Neuron (in vitro differentiated cells): Measurements from ENCODE around the gene GRB10.

ENCODE experiments used
- H2AFZ ChIP-seq: one replicate; pipeline ENCODE4 v1.6.1; 2013; ENCODE audit warnings: low read depth, mild to moderate bottlenecking, inconsistent platforms, low read length, moderate library complexity
- H3K27me3 ChIP-seq: one replicate; pipeline ENCODE4 v1.6.1; 2013; ENCODE audit warnings: low read length; ENCODE audit not compliant: insufficient read depth
- H3K36me3 ChIP-seq: one replicate; pipeline ENCODE4 v1.6.1; 2013; ENCODE audit warnings: low read length; ENCODE audit not compliant: insufficient read depth
- H3K4me1 ChIP-seq: one replicate; pipeline ENCODE4 v1.6.1; 2013; ENCODE audit warnings: low read length; ENCODE audit not compliant: insufficient read depth
- H3K4me3 ChIP-seq: 2 replicates; pipeline ENCODE4 v1.5.1; 2013; ENCODE audit warnings: mild to moderate bottlenecking, low read length, moderate library complexity
- H3K9me3 ChIP-seq: one replicate; pipeline ENCODE4 v1.6.1; 2013; ENCODE audit warnings: low read length

GRB10 gene

DNA sequence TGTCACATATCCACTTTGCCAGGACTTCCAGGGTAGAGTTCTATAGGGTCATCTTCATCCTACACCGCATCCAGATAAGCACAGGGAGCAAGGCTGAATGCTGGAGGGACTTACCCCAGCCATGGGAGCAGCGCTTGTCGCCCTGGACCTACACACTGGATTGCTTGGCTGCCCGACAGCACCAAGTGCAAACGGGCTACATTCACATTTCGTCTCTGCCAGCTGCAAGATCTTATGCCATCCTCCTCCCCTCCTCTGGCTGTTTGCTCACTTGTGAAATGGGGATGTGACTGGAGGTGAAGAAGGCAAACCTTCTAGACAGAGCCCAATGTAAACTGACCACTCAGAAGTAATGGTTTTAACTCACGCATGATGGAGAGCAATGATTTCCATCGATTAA lies 218.5 kb downstream of the GRB10 start:
- Histone ChIP-seq H3K27me3 (peaks cover 2% of the 10 kb centered on the region), H3K4me3 (no peak overlapping the region), H3K4me1 (peaks cover 11% of the 10 kb centered on the region), H2AFZ (no peak overlapping the region), H3K9me3 (no peaks in the 10 kb centered on the region), H3K36me3 (no peaks in the 10 kb centered on the region)

- H3K4me1 ChIP-seq, result peaks cover 11% of the 10 kb centered on the region
- H2AFZ ChIP-seq, result no peak overlapping the region
- H3K9me3 ChIP-seq, result no peaks in the 10 kb centered on the region
- H3K4me3 ChIP-seq, result no peak overlapping the region
- H3K27me3 ChIP-seq, result no peaks in the 10 kb centered on the region
- H3K36me3 ChIP-seq, result no peaks in the 10 kb centered on the region
Measured at GRCh38 chr7:50562136-50562535, 220.6 kb downstream of the GRB10 start.

DNA sequence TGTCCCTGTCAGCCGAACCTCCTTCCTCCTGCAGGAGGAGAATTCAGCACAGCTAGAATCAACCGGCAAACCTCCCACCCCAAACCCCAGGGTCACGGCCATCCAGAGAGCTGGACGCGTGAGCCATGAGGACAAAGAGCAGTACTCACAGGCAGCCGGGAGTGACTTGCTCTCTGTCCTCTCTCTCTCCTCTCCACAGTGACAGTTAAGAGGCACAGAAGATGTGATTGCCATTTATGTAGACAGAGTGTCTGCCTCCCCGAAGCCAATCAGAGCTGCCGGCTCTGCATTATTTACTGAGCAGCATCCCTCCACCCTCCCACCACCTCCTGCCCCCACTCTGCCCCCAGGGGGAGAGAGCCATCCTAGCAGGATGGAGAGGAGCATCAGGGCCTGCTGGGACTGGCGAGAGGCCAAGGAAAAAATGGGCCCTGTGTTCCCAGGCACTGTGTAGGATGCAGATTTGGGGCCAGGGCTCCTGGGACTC lies 221.8 kb downstream of the GRB10 start:
- no peaks in the 10 kb centered on the region for H3K27me3 ChIP-seq
- H3K36me3 ChIP-seq, result no peaks in the 10 kb centered on the region
- peak overlapping the region; percentile 10 for H3K4me3 ChIP-seq
- no peaks in the 10 kb centered on the region for H3K9me3 ChIP-seq
- peaks cover 11% of the 10 kb centered on the region for H3K4me1 ChIP-seq
- H2AFZ ChIP-seq, result peak overlapping the region; percentile 24

- Histone ChIP-seq H2AFZ (no peak overlapping the region), H3K9me3 (no peaks in the 10 kb centered on the region), H3K36me3 (no peaks in the 10 kb centered on the region), H3K27me3 (no peaks in the 10 kb centered on the region), H3K4me1 (peaks cover 11% of the 10 kb centered on the region), H3K4me3 (no peak overlapping the region)
Measured at GRCh38 chr7:50559881-50560280, 222.8 kb downstream of the GRB10 start.

DNA sequence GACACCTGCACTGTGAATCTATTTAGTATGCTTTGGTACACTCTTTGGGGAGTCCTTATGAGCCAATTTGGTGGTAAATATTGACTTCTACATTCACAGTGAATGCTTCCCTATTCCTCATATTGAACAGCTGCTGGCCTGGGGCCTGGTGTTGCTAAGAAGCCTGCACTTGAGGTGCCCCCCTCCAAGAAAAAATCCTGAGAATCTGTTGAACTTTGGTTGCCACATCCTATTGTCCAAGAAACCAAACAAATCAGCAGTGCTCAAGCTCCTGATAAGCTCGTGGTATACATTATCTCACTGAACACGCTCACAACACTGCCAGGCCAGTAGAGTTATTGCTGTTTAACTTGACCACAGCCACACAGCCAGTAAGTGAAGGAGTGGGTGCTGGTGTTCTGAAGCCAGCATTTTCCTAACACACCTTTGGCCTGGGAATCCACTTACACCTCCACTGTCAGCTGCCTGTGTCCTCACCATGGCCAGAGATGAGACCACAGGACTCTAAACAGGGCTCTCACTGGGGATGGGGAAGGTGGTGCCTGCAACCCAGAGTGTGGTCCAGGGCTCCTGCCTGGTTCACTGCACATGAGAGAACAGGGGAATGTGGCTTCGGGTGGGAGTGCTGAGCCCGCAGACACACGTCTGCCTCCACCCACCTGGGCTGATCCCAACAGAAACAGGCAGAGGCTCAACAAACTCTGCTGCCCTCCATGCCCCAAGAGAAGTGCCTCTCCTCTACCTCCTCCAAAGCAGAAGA lies 224.2 kb downstream of the GRB10 start:
- H2AFZ ChIP-seq, result no peak overlapping the region
- H3K4me1 ChIP-seq, result peaks cover 17% of the 10 kb centered on the region
- H3K9me3 ChIP-seq, result no peaks in the 10 kb centered on the region
- H3K4me3 ChIP-seq, result no peak overlapping the region
- H3K27me3 ChIP-seq, result no peaks in the 10 kb centered on the region
- no peaks in the 10 kb centered on the region for H3K36me3 ChIP-seq

DNA sequence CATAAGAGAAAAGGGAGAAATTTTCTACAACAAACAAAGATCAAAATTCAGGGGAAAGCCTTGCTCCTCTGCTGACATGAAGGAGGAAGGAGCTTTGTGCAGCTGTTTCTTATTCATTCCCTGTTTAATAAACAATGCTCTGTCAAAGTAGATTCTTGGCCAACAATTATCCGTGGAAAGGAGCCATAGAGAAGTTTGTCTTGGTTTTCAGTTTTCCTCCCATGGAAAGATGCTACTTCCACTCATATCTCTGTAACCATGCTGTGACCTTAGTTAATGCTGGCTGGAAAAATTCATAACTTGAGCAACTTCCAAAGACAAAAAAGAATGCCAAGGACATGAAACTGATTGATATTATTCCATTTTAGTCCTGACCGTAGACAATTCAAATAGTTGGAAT lies 225.6 kb downstream of the GRB10 start:
- no peaks in the 10 kb centered on the region for H3K36me3 ChIP-seq
- no peak overlapping the region for H3K4me3 ChIP-seq
- no peak overlapping the region for H2AFZ ChIP-seq
- no peaks in the 10 kb centered on the region for H3K9me3 ChIP-seq
- H3K27me3 ChIP-seq, result no peaks in the 10 kb centered on the region
- H3K4me1 ChIP-seq, result peaks cover 17% of the 10 kb centered on the region

GRCh38 chr7:50556247-50556991 lies 226.3 kb downstream of the GRB10 start:
- Histone ChIP-seq H3K9me3 (no peaks in the 10 kb centered on the region), H2AFZ (no peak overlapping the region), H3K27me3 (no peaks in the 10 kb centered on the region), H3K4me1 (peaks cover 17% of the 10 kb centered on the region), H3K4me3 (no peak overlapping the region), H3K36me3 (no peaks in the 10 kb centered on the region)

GRCh38 chr7:50555594-50556140 lies 227.0 kb downstream of the GRB10 start:
- H3K4me1 ChIP-seq, result peaks cover 11% of the 10 kb centered on the region

DNA sequence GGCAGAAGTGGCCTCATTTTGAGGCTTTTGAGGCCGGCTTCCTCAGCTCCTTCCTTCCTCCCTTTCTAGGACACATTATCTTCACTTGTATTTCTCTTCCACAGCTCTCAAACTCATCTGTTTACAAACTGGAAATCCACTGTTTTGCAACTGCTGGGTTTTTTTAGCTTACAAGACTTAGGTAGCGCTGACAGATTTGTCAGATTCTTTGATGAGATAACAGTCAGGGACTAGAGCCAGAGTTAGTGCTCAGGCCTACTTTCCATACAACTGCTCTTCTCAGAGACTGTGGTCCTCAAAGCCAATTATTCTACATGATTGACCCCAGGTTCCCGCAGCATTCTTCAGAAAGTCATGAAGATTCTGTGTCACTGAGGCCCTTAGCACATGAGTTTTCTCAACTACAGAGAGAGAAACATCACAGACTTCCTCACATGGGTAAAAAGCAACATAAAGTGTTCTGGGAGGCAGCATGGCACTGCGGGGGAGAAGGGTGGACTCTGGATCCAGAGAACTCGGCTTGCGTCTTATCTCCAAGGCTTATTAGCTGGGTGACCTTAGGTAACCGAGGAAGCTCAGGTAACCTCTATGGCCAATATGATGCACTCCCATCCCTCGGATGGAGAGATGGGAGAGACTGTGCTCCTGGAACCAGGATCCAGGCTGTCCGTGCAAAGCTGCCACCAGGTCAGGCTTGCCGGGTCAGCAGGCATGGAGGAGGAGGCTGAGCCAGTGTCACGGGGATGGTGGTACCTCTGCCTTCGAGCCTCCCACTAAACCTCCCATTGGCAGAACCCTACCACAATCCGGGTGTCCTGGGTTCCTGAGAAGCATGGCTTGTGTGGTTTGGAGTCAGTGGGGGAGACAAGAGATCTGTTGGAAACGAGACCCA lies 228.0 kb downstream of the GRB10 start:
- Histone ChIP-seq H3K4me3 (no peak overlapping the region), H2AFZ (no peak overlapping the region), H3K4me1 (peaks cover 6% of the 10 kb centered on the region), H3K9me3 (no peaks in the 10 kb centered on the region), H3K27me3 (no peaks in the 10 kb centered on the region), H3K36me3 (no peaks in the 10 kb centered on the region)

More at GRCh38 chr7:50555594-50556140, 227.0 kb downstream of the GRB10 start:
- H2AFZ ChIP-seq, result no peak overlapping the region
- no peaks in the 10 kb centered on the region for H3K27me3 ChIP-seq
- H3K9me3 ChIP-seq, result no peaks in the 10 kb centered on the region
- H3K36me3 ChIP-seq, result no peaks in the 10 kb centered on the region
- H3K4me3 ChIP-seq, result no peak overlapping the region

DNA sequence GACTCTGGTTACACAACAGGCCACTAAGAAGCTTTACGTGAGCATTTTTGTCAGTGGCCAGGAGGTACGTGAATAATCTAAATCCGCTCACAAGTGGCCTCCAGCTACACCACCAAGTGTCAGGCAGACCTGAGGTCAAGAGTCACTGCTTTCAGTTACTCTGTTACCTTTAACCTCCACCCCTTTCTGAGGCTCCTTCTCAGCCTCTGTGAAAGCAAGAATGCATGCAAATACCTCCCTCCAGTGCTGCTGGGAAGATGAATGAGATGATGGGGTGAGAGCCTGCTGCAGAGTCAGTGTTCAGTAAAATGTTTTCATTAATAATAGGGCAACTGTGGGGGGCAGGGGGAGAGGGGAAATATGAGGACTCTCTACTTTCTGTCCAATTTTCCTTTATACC lies 228.7 kb downstream of the GRB10 start:
- Histone ChIP-seq H3K36me3 (no peaks in the 10 kb centered on the region), H3K4me3 (no peak overlapping the region), H3K27me3 (no peaks in the 10 kb centered on the region), H3K9me3 (no peaks in the 10 kb centered on the region), H3K4me1 (peaks cover 6% of the 10 kb centered on the region), H2AFZ (no peak overlapping the region)

DNA sequence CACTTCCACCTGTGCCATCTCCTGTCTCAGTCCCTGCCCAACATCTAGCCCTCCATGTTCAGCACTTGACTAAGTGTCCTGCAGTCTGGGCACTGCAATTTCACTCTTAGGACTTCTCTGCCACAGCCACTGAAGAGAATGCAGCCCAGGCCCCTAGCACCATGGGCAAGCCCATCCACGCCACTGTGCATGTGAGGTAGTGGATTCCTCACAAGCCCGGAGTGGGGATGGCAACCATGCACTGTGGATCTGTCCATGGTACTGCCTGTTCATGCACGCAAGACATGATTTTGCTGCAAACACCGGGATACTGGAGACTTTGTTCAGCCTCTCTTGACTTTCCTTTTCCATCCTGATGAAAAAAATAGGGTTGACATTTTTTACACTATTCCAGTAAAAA lies 229.8 kb downstream of the GRB10 start:
- Histone ChIP-seq H2AFZ (no peak overlapping the region), H3K9me3 (no peaks in the 10 kb centered on the region), H3K4me3 (no peak overlapping the region), H3K27me3 (no peaks in the 10 kb centered on the region), H3K4me1 (peaks cover 6% of the 10 kb centered on the region), H3K36me3 (no peaks in the 10 kb centered on the region)

DNA sequence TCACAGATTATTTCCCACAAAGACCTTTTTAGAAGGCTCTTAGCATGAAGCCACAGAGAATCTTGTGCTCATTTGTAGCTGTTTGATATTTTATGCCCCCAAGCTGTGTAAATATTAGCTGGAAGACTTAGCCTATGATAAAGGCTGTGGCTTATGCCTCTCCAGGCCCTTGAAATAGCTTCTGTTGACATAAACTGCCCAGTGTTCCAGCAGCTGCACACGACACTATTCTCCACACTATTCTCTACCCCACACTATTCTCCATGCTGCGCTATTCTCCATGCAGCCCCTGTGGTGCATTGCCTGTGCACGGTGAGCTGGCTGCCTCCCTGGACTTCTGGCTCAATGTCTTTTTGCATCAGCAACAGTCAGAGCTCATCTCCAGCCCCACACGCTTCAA lies 230.6 kb downstream of the GRB10 start:
- Histone ChIP-seq H3K4me1 (peaks cover 6% of the 10 kb centered on the region), H3K4me3 (no peak overlapping the region), H2AFZ (no peak overlapping the region), H3K9me3 (no peaks in the 10 kb centered on the region), H3K36me3 (no peaks in the 10 kb centered on the region), H3K27me3 (no peaks in the 10 kb centered on the region)
